B cell (primary cell): Measurements from ENCODE around the gene DEGS1. TPM values are rescaled to one million over a fixed set of nuclear protein-coding genes. Genes with fewer than 3 reads are reported as not detected.

ENCODE experiments used
- ATAC-seq: fragments of 200-7000 bp; cut with Tn5 transposase; one replicate; pipeline ENCODE4 v1.10.0; 2021; ENCODE audit warnings: low read depth, mild to moderate bottlenecking, moderate number of reproducible peaks, moderate library complexity
- CTCF ChIA-PET: fragments of 350-600 bp; sonication (Branson Sonifier 250); formaldehyde crosslinking; loops from one replicate; lab custom pipeline; 2021; ENCODE audit warnings: antibody characterized with exemption, inconsistent platforms; lab: Charles Lee
- POLR2A ChIA-PET: fragments of 350-600 bp; sonication (Branson Sonifier 250); formaldehyde crosslinking; loops from one replicate; lab custom pipeline; 2021; ENCODE audit warnings: antibody characterized with exemption; lab: Charles Lee
- DNase-seq: peaks from one replicate; pipeline ENCODE4 v3.0.0; 2013
- H2AFZ ChIP-seq: 2 replicates; pipeline ENCODE4 v1.6.1; 2012; ENCODE audit warnings: mild to moderate bottlenecking, low read depth, low read length; ENCODE audit not compliant: insufficient read depth, poor library complexity, severe bottlenecking
- H3K27ac ChIP-seq, 2 donors: 1 replicate in 1 of 2; 2 replicates in 1 of 2; pipeline ENCODE4 v1.5.1; 2012 to 2013; ENCODE audit warnings: low read length in 2 of 2, mild to moderate bottlenecking in 2 of 2, moderate library complexity in 1 of 2
- H3K27me3 ChIP-seq, 4 experiments: fragments of 200-600 bp in 1 of 4; sonication (generic) in 1 of 4; replicated peaks in 1 of 4; 1 replicate in 2 of 4; 2 replicates in 2 of 4; pipeline versions ENCODE4 v1.6.1 to v1.7.0; 2013 to 2016; ENCODE audit warnings: low read length in 3 of 4, mild to moderate bottlenecking in 2 of 4, mixed read lengths in 1 of 4, moderate library complexity in 1 of 4; ENCODE audit not compliant: insufficient read depth in 4 of 4, control insufficient read depth in 3 of 4; ENCODE audit errors: control extremely low read depth in 1 of 4
- H3K36me3 ChIP-seq, 2 experiments: replicated peaks in 1 of 2; 1 replicate in 1 of 2; 2 replicates in 1 of 2; pipeline versions ENCODE4 v1.6.1 to v1.7.1; 2013; ENCODE audit warnings: low read length in 1 of 2; ENCODE audit not compliant: insufficient read depth in 2 of 2, control insufficient read depth in 1 of 2; ENCODE audit errors: control extremely low read depth in 1 of 2, extremely low read depth in 1 of 2
- H3K4me1 ChIP-seq, 2 donors: fragments of 200-600 bp in 1 of 2; sonication (generic) in 1 of 2; 1 replicate in 1 of 2; 2 replicates in 1 of 2; pipeline versions ENCODE4 v1.5.1 to v1.6.1; 2013 to 2017; ENCODE audit warnings: low read length in 2 of 2; ENCODE audit not compliant: control insufficient read depth in 2 of 2, insufficient read depth in 2 of 2
- H3K4me2 ChIP-seq: replicated peaks from 2 replicates; pipeline ENCODE3; 2012; ENCODE audit warnings: mild to moderate bottlenecking, low read depth, low read length; ENCODE audit not compliant: poor library complexity, severe bottlenecking
- H3K4me3 ChIP-seq, 5 experiments: fragments of 200-600 bp in 1 of 5; sonication (generic) in 1 of 5; 1 replicate in 3 of 5; 2 replicates in 2 of 5; pipeline versions ENCODE4 v1.5.1 to v1.7.0; 2011 to 2016; ENCODE audit warnings: low read length in 4 of 5, mild to moderate bottlenecking in 4 of 5, low read depth in 2 of 5, control low read depth in 1 of 5, moderate library complexity in 1 of 5; ENCODE audit not compliant: insufficient read depth in 1 of 5; ENCODE audit errors: control extremely low read depth in 1 of 5, extremely low read depth in 1 of 5
- H3K79me2 ChIP-seq: fragments of 200-600 bp; sonication (generic); one replicate; pipeline ENCODE4 v1.6.0; 2016; ENCODE audit warnings: low read length; ENCODE audit not compliant: control insufficient read depth, insufficient read depth
- H3K9ac ChIP-seq: fragments of 200-600 bp; sonication (generic); 2 replicates; pipeline ENCODE4 v1.6.1; 2017; ENCODE audit warnings: mild to moderate bottlenecking, low read length, moderate library complexity
- H3K9me3 ChIP-seq, 3 donors: one replicate each; pipeline versions ENCODE4 v1.6.1 to v1.7.1; 2013; ENCODE audit warnings: low read length in 2 of 3; ENCODE audit not compliant: control insufficient read depth in 2 of 3, insufficient read depth in 1 of 3; ENCODE audit errors: control extremely low read depth in 1 of 3
- H4K20me1 ChIP-seq: 2 replicates; pipeline ENCODE4 v1.6.0; 2012; ENCODE audit warnings: mild to moderate bottlenecking, low read length; ENCODE audit not compliant: insufficient read depth, control insufficient read depth, poor library complexity, severe bottlenecking
- H3K27ac Mint-ChIP-seq: one replicate; pipeline ENCODE4 v1.8.0; 2021; ENCODE audit warnings: mixed read lengths
- H3K27me3 Mint-ChIP-seq: one replicate; pipeline ENCODE4 v1.8.0; 2021; ENCODE audit warnings: mixed read lengths
- H3K4me1 Mint-ChIP-seq: one replicate; pipeline ENCODE4 v1.8.0; 2021; ENCODE audit warnings: mixed read lengths
- H3K4me3 Mint-ChIP-seq: one replicate; pipeline ENCODE4 v1.8.0; 2021; ENCODE audit warnings: mixed read lengths
- H3K9me3 Mint-ChIP-seq: one replicate; pipeline ENCODE4 v1.8.0; 2022; ENCODE audit warnings: mixed read lengths; ENCODE audit not compliant: insufficient read depth
- EZH2 ChIP-seq: IDR thresholded peaks from 2 replicates; pipeline ENCODE4 v1.6.1; 2012; ENCODE audit warnings: borderline replicate concordance, low read depth, mild to moderate bottlenecking, moderate library complexity, low read length; ENCODE audit not compliant: insufficient read depth, poor library complexity, severe bottlenecking
- WGBS: methylation state at CpG from one replicate; pipeline ENCODE4 v1.1.5; 2013; ENCODE audit warnings: missing lambda C conversion rate; ENCODE audit not compliant: insufficient coverage; 5-methylcytosine and 5-hydroxymethylcytosine counted together
- intact Hi-C: fragments of 100-400 bp; cut with micrococcal nuclease; formaldehyde crosslinking; loops from one replicate; pipeline ENCODE4 v1.10.0; 2022
- polyA plus RNA-seq: library from polyadenylated mRNA; depleted of rRNA; stranded (reverse); fragments of >200 nt; gene quantifications from 2 replicates; pipeline ENCODE4 v1.2.3, GENCODE V29; 2012
- total RNA-seq, 2 donors: library from RNA; stranded (reverse); fragments of 120-200 nt in 1 of 2; gene quantifications; 1 replicate in 1 of 2; 2 replicates in 1 of 2; pipeline versions ENCODE4 v1.2.3 to v1.2.4, GENCODE V29; 2013 to 2022
- TF ChIP-seq, protein P1 (sequence below): fragments of 200-600 bp; IDR thresholded peaks from one replicate; pipeline ENCODE4 v1.8.0; 2022; ENCODE audit warnings: antibody characterized with exemption, mild to moderate bottlenecking

The DEGS1 gene
- total and polyA plus RNA-seq, 2 donors (not counting 1 experiment from before 2014, with no cell fraction given): 49.0 to 52.1 TPM

DNA sequence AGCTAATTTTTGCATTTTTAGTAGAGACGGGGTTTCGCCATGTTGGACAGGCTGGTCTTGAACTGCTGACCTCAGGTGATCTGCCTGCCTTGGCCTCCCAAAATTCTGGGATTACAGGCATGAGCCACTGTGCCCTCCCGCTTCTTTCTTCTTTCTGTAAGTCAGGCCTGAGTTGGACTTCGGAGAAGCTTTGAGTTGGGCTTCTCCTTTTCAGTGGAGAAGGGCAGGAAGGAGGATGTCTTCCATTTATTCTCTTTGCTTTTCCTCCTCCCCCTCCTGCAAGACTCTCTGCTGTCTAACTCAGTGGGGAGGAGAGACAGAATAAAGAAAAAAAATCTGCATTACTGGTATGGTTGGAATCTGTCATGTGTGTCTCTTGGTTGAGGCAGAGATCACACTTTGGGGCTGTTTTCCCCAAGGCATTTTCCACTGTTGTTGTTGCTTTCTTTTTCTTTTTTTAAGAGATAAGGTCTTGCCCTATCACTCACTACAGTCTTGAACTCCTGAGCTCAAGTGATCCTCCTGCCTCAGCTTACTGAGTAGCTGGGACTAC is 13.2 kb upstream of the DEGS1 start:
- no peak overlapping the region for H3K9ac ChIP-seq
- H3K27me3 ChIP-seq: no peaks in the 10 kb centered on the region
- H2AFZ ChIP-seq: no peak overlapping the region
- ChIA-PET CTCF (interaction anchor here (1.0 to 3.4 kb wide), 8 partner anchors 9 to 165 kb away, joined by 3 to 20 read pairs (median 3); partner anchors contain the start of gene DEGS1), POLR2A (interaction anchor here (1.2 to 3.5 kb wide), 2 partner anchors 12 to 17 kb away, joined by 3 to 19 read pairs; partner anchors contain the start of gene DEGS1)
- H3K4me3 Mint-ChIP-seq: peak overlapping the region; percentile 26
- H3K27me3 Mint-ChIP-seq: no peaks in the 10 kb centered on the region
- H3K27ac ChIP-seq: no peak overlapping the region
- H3K9me3 ChIP-seq: no peaks in the 10 kb centered on the region
- peaks cover 26 to 30% of the 10 kb centered on the region in 2 donors for H3K4me1 ChIP-seq
- DNase-seq: no peak
- no peak overlapping the region for H3K4me3 ChIP-seq
- no peak overlapping the region for H3K27ac Mint-ChIP-seq
- peak overlapping the region; percentile 72 for H3K4me2 ChIP-seq
- no peaks in the 10 kb centered on the region for H3K36me3 ChIP-seq
- H4K20me1 ChIP-seq: no peaks in the 10 kb centered on the region
- no peaks in the 10 kb centered on the region for H3K9me3 Mint-ChIP-seq
- intact Hi-C loops: loop anchor here (1.0 to 5.0 kb wide), 3 partner anchors 13 to 164 kb away; partner anchors contain the start of gene DEGS1
- no peak for ATAC-seq
- peaks cover 27% of the 10 kb centered on the region for H3K4me1 Mint-ChIP-seq
- WGBS: 88% methylated on average over 2 of the region's 4 CpGs
- TF ChIP-seq, protein P1, sequence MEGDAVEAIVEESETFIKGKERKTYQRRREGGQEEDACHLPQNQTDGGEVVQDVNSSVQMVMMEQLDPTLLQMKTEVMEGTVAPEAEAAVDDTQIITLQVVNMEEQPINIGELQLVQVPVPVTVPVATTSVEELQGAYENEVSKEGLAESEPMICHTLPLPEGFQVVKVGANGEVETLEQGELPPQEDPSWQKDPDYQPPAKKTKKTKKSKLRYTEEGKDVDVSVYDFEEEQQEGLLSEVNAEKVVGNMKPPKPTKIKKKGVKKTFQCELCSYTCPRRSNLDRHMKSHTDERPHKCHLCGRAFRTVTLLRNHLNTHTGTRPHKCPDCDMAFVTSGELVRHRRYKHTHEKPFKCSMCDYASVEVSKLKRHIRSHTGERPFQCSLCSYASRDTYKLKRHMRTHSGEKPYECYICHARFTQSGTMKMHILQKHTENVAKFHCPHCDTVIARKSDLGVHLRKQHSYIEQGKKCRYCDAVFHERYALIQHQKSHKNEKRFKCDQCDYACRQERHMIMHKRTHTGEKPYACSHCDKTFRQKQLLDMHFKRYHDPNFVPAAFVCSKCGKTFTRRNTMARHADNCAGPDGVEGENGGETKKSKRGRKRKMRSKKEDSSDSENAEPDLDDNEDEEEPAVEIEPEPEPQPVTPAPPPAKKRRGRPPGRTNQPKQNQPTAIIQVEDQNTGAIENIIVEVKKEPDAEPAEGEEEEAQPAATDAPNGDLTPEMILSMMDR: no peak
- TF ChIP-seq EZH2: no peak
- no peaks in the 10 kb centered on the region for H3K79me2 ChIP-seq

- H3K36me3 ChIP-seq: no peaks in the 10 kb centered on the region
- WGBS: 93% methylated on average over 2 of the region's 4 CpGs
- no peaks in the 10 kb centered on the region for H3K79me2 ChIP-seq
- no peak for DNase-seq
- peaks cover 26 to 30% of the 10 kb centered on the region in 2 donors for H3K4me1 ChIP-seq
- no peak overlapping the region for H3K4me3 ChIP-seq
- H3K9me3 ChIP-seq: no peaks in the 10 kb centered on the region
- no peak for ATAC-seq
- H3K9ac ChIP-seq: no peak overlapping the region
- H3K4me3 Mint-ChIP-seq: peak overlapping the region; percentile 48
- no peak for TF ChIP-seq EZH2
- TF ChIP-seq, protein P1: no peak
- H3K9me3 Mint-ChIP-seq: no peaks in the 10 kb centered on the region
- H3K4me2 ChIP-seq: peak overlapping the region; percentile 72
- H3K27me3 ChIP-seq: no peaks in the 10 kb centered on the region
- H3K4me1 Mint-ChIP-seq: peaks cover 29% of the 10 kb centered on the region
- intact Hi-C loops: loop anchor here (1.0 kb wide), 1 partner anchor 163 kb away; no protein-coding TSS in a partner anchor
- no peak overlapping the region for H2AFZ ChIP-seq
- H4K20me1 ChIP-seq: no peaks in the 10 kb centered on the region
- ChIA-PET CTCF (interaction anchor here (1.0 to 3.4 kb wide), 6 partner anchors 9 to 163 kb away, joined by 3 to 20 read pairs (median 4); partner anchors contain the start of gene DEGS1), POLR2A (interaction anchor here (1.2 to 3.5 kb wide), 2 partner anchors 12 to 16 kb away, joined by 3 to 19 read pairs; partner anchors contain the start of gene DEGS1)
- no peak overlapping the region for H3K27ac ChIP-seq
- H3K27me3 Mint-ChIP-seq: peaks cover under 1% of the 10 kb centered on the region
- peak overlapping the region; percentile 32 for H3K27ac Mint-ChIP-seq
Measured at GRCh38 chr1:224170343-224170742, 12.7 kb upstream of the DEGS1 start.
